GM12878 (cell line): Measurements from ENCODE around the gene CYB5B. TPM values are rescaled to one million over a fixed set of nuclear protein-coding genes. Genes with fewer than 3 reads are reported as not detected.
A peak's percentile ranks its signal among the peaks of the same experiment; 100 is the strongest.

ENCODE experiments used
- CBX3 ChIP-seq: fragments of 200-600 bp; sonication (generic); IDR thresholded peaks from 2 replicates; pipeline ENCODE4 v1.6.1; 2016; ENCODE audit warnings: low read depth, borderline replicate concordance
- CBX5 ChIP-seq: sonication (generic); IDR thresholded peaks from 2 replicates; pipeline ENCODE4 v1.6.1; 2016; ENCODE audit warnings: low read depth, moderate library complexity, mild to moderate bottlenecking, inconsistent platforms
- CREB1 ChIP-seq: IDR thresholded peaks from 2 replicates; pipeline ENCODE4 v1.6.1; 2012; ENCODE audit warnings: low read depth, mild to moderate bottlenecking, inconsistent platforms
- EGR1 ChIP-seq, 2 experiments: IDR thresholded peaks; 1 replicate in 1 of 2; 2 replicates in 1 of 2; pipeline ENCODE4 v1.6.1; 2011 to 2012; ENCODE audit warnings: low read depth in 2 of 2, low read length in 2 of 2, borderline replicate concordance in 1 of 2, mild to moderate bottlenecking in 1 of 2, moderate library complexity in 1 of 2
- NBN ChIP-seq: fragments of 450-650 bp; IDR thresholded peaks from 2 replicates; pipeline ENCODE4 v1.6.1; 2016
- NFIC ChIP-seq: IDR thresholded peaks from 2 replicates; pipeline ENCODE4 v1.6.1; 2012; ENCODE audit warnings: low read depth, mild to moderate bottlenecking, inconsistent platforms, low read length, moderate library complexity
- NR2C1 ChIP-seq: fragments of 450-650 bp; IDR thresholded peaks from 2 replicates; pipeline ENCODE4 v1.6.1; 2017; ENCODE audit warnings: antibody characterized with exemption, mild to moderate bottlenecking, moderate library complexity
- RAD21 ChIP-seq: IDR thresholded peaks from 2 replicates; pipeline ENCODE4 v1.6.1; 2011; ENCODE audit warnings: mild to moderate bottlenecking, low read depth, low read length, moderate library complexity; ENCODE audit not compliant: insufficient read depth
- RBBP5 ChIP-seq: fragments of 200-600 bp; sonication (generic); conservative IDR thresholded peaks from 2 replicates; pipeline ENCODE4 v1.6.1; 2016
- SIN3A ChIP-seq: IDR thresholded peaks from 2 replicates; pipeline ENCODE4 v1.6.1; 2012; ENCODE audit warnings: low read depth, low read length, improper control_type of control experiment
- SIX5 ChIP-seq: IDR thresholded peaks from 2 replicates; pipeline ENCODE4 v1.6.1; 2011; ENCODE audit warnings: mild to moderate bottlenecking, low read depth, low read length, moderate library complexity; ENCODE audit not compliant: severe bottlenecking
- SREBF1 ChIP-seq: IDR thresholded peaks from 2 replicates; pipeline ENCODE4 v1.6.1; 2012; ENCODE audit warnings: mild to moderate bottlenecking, low read length
- SUPT20H ChIP-seq: IDR thresholded peaks from 2 replicates; pipeline ENCODE4 v1.6.1; 2011; ENCODE audit warnings: low read depth, mild to moderate bottlenecking, low read length, moderate library complexity, borderline replicate concordance; ENCODE audit not compliant: control insufficient read depth
- TAF1 ChIP-seq: IDR thresholded peaks from 2 replicates; pipeline ENCODE4 v1.6.1; 2011; ENCODE audit warnings: mild to moderate bottlenecking, low read depth, low read length, borderline replicate concordance
- TBL1XR1 ChIP-seq: IDR thresholded peaks from 2 replicates; pipeline ENCODE4 v1.6.1; 2012; ENCODE audit warnings: low read depth, low read length, improper control_type of control experiment
- ZBED1 ChIP-seq: IDR thresholded peaks from 2 replicates; pipeline ENCODE4 v1.6.1; 2016; ENCODE audit warnings: borderline replicate concordance
- ZNF24 ChIP-seq: fragments of 450-650 bp; IDR thresholded peaks from 2 replicates; pipeline ENCODE4 v1.6.1; 2017; ENCODE audit warnings: antibody characterized with exemption, mild to moderate bottlenecking
- polyA plus RNA-seq, 11 experiments: library from polyadenylated mRNA; depleted of rRNA in 4 of 11; unstranded in 6 of 11; stranded (reverse) in 5 of 11; fragments of >200 nt; fragmentation: Nextera tagmentation in 4 of 11; fragmentation: Illumina TruSeq in 1 of 11; extraction: Ambion mirVana in 4 of 11; extraction: Trizol in 1 of 11; gene quantifications; 1 replicate in 1 of 11; 2 replicates in 10 of 11; pipeline versions ENCODE4 v1.2.1 to v1.2.3, GENCODE V29; 2011 to 2016; ENCODE audit warnings: inconsistent platforms in 2 of 11, missing spikeins in 2 of 11, low read depth in 1 of 11
- total RNA-seq, 4 experiments: library from RNA; depleted of rRNA in 3 of 4; stranded (reverse); fragments of >200 nt in 3 of 4; fragmentation: Illumina TruSeq in 1 of 4; extraction: Trizol in 1 of 4; gene quantifications; 2 replicates each; pipeline versions ENCODE4 v1.2.1 to v1.2.3, GENCODE V29; 2013 to 2021
- TF ChIP-seq, protein P1 (sequence below): fragments of 150-350 bp; IDR thresholded peaks from 2 replicates; pipeline ENCODE4 v1.6.1; 2014; ENCODE audit warnings: mild to moderate bottlenecking, low read depth, low read length
- TF ChIP-seq, protein P2 (sequence below): fragments of 450-650 bp; IDR thresholded peaks from 2 replicates; pipeline ENCODE4 v1.6.1; 2017; ENCODE audit warnings: mild to moderate bottlenecking
- TF ChIP-seq, protein P3 (sequence below): fragments of 450-650 bp; conservative IDR thresholded peaks from 2 replicates; pipeline ENCODE4 v1.6.1; 2017; ENCODE audit warnings: mild to moderate bottlenecking, moderate library complexity
- TF ChIP-seq, protein P4 (sequence below): IDR thresholded peaks from 2 replicates; pipeline ENCODE4 v1.6.1; 2011; ENCODE audit warnings: borderline replicate concordance, low read depth, mild to moderate bottlenecking, moderate library complexity, mixed read lengths, low read length; ENCODE audit not compliant: insufficient read depth; ENCODE audit errors: extremely low read length
- TF ChIP-seq, protein P5 (sequence below): fragments of 450-650 bp; IDR thresholded peaks from 2 replicates; pipeline ENCODE4 v1.6.1; 2014; ENCODE audit warnings: mild to moderate bottlenecking

CYB5B gene
- total and polyA plus RNA-seq, 10 of the 15 experiments (the other 5 are each of a cell fraction or from before 2014, with no cell fraction given), result 145 to 305 (median 179) TPM

DNA sequence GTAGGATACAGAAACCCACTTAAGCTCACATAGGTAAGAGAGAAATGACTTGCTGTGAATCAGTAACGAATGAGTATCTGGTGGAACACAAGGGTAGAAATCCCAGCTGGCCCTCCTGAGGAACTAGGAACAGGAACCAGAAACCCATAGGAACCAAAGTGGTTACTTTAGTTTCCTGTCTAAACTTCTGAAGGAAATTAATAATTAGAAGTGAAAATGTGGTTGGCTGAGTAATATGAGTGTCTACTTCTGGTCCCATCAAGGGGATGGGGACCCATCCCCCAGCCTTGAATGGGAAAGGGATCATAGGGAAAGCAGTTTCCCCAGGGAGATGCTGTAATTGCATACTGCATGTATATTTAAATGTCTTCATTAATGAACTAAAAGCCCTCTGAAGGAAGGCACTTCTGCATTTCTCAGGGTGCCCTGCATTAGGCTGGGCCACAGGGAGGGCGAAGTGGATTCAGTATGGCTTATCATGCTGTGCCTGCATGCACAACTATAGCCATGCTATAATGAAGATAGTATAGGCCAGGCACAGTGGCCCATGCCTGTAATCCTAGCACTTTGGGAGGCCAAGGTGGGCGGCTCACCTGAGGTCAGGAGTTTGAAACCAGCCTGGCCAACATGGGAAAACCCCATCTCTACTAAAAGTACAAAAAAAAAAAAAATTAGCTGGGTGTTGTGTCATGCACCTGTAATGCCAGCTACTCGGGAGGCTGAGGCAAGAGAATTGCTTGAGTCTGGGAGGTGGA lies 45.6 kb downstream of the CYB5B start (continued):
- TF ChIP-seq, protein P1, sequence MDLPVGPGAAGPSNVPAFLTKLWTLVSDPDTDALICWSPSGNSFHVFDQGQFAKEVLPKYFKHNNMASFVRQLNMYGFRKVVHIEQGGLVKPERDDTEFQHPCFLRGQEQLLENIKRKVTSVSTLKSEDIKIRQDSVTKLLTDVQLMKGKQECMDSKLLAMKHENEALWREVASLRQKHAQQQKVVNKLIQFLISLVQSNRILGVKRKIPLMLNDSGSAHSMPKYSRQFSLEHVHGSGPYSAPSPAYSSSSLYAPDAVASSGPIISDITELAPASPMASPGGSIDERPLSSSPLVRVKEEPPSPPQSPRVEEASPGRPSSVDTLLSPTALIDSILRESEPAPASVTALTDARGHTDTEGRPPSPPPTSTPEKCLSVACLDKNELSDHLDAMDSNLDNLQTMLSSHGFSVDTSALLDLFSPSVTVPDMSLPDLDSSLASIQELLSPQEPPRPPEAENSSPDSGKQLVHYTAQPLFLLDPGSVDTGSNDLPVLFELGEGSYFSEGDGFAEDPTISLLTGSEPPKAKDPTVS, result no peak
- TF ChIP-seq, protein P2, sequence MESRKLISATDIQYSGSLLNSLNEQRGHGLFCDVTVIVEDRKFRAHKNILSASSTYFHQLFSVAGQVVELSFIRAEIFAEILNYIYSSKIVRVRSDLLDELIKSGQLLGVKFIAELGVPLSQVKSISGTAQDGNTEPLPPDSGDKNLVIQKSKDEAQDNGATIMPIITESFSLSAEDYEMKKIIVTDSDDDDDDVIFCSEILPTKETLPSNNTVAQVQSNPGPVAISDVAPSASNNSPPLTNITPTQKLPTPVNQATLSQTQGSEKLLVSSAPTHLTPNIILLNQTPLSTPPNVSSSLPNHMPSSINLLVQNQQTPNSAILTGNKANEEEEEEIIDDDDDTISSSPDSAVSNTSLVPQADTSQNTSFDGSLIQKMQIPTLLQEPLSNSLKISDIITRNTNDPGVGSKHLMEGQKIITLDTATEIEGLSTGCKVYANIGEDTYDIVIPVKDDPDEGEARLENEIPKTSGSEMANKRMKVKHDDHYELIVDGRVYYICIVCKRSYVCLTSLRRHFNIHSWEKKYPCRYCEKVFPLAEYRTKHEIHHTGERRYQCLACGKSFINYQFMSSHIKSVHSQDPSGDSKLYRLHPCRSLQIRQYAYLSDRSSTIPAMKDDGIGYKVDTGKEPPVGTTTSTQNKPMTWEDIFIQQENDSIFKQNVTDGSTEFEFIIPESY, result no peak
- TF ChIP-seq, protein P3, sequence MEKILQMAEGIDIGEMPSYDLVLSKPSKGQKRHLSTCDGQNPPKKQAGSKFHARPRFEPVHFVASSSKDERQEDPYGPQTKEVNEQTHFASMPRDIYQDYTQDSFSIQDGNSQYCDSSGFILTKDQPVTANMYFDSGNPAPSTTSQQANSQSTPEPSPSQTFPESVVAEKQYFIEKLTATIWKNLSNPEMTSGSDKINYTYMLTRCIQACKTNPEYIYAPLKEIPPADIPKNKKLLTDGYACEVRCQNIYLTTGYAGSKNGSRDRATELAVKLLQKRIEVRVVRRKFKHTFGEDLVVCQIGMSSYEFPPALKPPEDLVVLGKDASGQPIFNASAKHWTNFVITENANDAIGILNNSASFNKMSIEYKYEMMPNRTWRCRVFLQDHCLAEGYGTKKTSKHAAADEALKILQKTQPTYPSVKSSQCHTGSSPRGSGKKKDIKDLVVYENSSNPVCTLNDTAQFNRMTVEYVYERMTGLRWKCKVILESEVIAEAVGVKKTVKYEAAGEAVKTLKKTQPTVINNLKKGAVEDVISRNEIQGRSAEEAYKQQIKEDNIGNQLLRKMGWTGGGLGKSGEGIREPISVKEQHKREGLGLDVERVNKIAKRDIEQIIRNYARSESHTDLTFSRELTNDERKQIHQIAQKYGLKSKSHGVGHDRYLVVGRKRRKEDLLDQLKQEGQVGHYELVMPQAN, result 0 out of 2 replicates have a peak, but pooled peaks have one; percentile 29
- TF ChIP-seq SUPT20H, result no peak
- TF ChIP-seq, protein P4, sequence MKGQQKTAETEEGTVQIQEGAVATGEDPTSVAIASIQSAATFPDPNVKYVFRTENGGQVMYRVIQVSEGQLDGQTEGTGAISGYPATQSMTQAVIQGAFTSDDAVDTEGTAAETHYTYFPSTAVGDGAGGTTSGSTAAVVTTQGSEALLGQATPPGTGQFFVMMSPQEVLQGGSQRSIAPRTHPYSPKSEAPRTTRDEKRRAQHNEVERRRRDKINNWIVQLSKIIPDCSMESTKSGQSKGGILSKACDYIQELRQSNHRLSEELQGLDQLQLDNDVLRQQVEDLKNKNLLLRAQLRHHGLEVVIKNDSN, result no peak
- peak; percentile 96 for TF ChIP-seq NFIC
- TF ChIP-seq NR2C1, result no peak
- no peak for TF ChIP-seq SIX5
- TF ChIP-seq CBX5, result no peak; the same call in 1 of the 2 replicates
- TF ChIP-seq CBX3, result no peak
- TF ChIP-seq SIN3A, result no peak
- no peak for TF ChIP-seq ZNF24
- no peak; the same call in 1 of the 2 replicates for TF ChIP-seq ZBED1
- TF ChIP-seq RBBP5, result no peak
- 0 out of 2 replicates have a peak, but pooled peaks have one; percentile 24 for TF ChIP-seq CREB1
- TF ChIP-seq TAF1, result no peak
- 0 out of 3 replicates have a peak, but pooled peaks of 1 of the 2 experiments have one; percentile 7 for TF ChIP-seq EGR1 (IDR thresholded peaks at IDR 0.05; ENCODE audit: borderline replicate concordance in 1 of 2, low read depth in 2 of 2, low read length in 2 of 2)
- TF ChIP-seq, protein P5, sequence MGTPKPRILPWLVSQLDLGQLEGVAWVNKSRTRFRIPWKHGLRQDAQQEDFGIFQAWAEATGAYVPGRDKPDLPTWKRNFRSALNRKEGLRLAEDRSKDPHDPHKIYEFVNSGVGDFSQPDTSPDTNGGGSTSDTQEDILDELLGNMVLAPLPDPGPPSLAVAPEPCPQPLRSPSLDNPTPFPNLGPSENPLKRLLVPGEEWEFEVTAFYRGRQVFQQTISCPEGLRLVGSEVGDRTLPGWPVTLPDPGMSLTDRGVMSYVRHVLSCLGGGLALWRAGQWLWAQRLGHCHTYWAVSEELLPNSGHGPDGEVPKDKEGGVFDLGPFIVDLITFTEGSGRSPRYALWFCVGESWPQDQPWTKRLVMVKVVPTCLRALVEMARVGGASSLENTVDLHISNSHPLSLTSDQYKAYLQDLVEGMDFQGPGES, result no peak
- no peak for TF ChIP-seq RAD21
- TF ChIP-seq NBN, result peak; percentile 47; the same call in 1 of the 2 replicates
- TF ChIP-seq TBL1XR1, result peak; percentile 81; the same call in 1 of the 2 replicates
- TF ChIP-seq SREBF1, result no peak
